DND-41 (cell line): ENCODE results near the gene USP22.

Source experiments
- CTCF ChIP-seq: IDR thresholded peaks from 2 replicates; pipeline ENCODE4 v1.5.1; 2012; ENCODE audit warnings: borderline replicate concordance, low read length, moderate library complexity, mild to moderate bottlenecking; ENCODE audit not compliant: poor library complexity, severe bottlenecking; ENCODE audit errors: extremely low read depth
- EZH2 ChIP-seq: IDR thresholded peaks from 3 replicates; pipeline ENCODE4 v1.6.1; 2012; ENCODE audit warnings: borderline replicate concordance, low read depth, mild to moderate bottlenecking, moderate library complexity, low read length, inconsistent platforms; ENCODE audit not compliant: severe bottlenecking

- TF ChIP-seq CTCF (no peak), EZH2 (no peak)
Measured at GRCh38 chr17:20988001-20988636, 54.7 kb downstream of the USP22 start.
